IMR-90 (cell line): ENCODE measurements around the gene CEP41. TPM values are rescaled to one million over a fixed set of nuclear protein-coding genes. Genes with fewer than 3 reads are reported as not detected.
A peak's percentile ranks its signal among the peaks of the same experiment; 100 is the strongest.

Experiments
- ATAC-seq: fragments of 200-7000 bp; cut with Tn5 transposase; 2 replicates; pipeline ENCODE4 v1.9.1; 2020; ENCODE audit warnings: low read depth, mild to moderate bottlenecking, moderate library complexity
- BruUV-seq: library from RNA; stranded (reverse); fragments of 400-500 nt; replicated peaks from 2 replicates; lab custom pipeline; 2021; lab: Mats Ljungman, UMichigan
- CTCF ChIA-PET: fragments of 300-600 bp; formaldehyde crosslinking; extraction: SDS; loops from one replicate; lab custom pipeline; 2021; ENCODE audit warnings: antibody characterized with exemption; lab: Yijun Ruan, JAX
- POLR2A ChIA-PET: fragments of 300-600 bp; sonication (Branson Sonifier 250); formaldehyde crosslinking; loops from one replicate; lab custom pipeline; 2022; ENCODE audit warnings: antibody characterized with exemption; ENCODE audit not compliant: unreplicated experiment; lab: Charles Lee
- DNase-seq: peaks from one replicate; pipeline ENCODE4 v3.0.0; 2013
- H2AFZ ChIP-seq: replicated peaks from 2 replicates; pipeline ENCODE3; 2013; ENCODE audit warnings: low read length, mild to moderate bottlenecking; ENCODE audit not compliant: poor library complexity
- H2AK5ac ChIP-seq: 2 replicates; pipeline ENCODE4 v1.6.1; 2013; ENCODE audit warnings: low read depth, low read length, inconsistent platforms
- H2AK9ac ChIP-seq: replicated peaks from 2 replicates; pipeline ENCODE3; 2013; ENCODE audit warnings: mild to moderate bottlenecking, low read depth, low read length, moderate library complexity; ENCODE audit not compliant: poor library complexity
- H2BK120ac ChIP-seq: 2 replicates; pipeline ENCODE4 v1.6.1; 2013; ENCODE audit warnings: low read depth, low read length, inconsistent platforms
- H2BK15ac ChIP-seq: 3 replicates; pipeline ENCODE4 v1.6.1; 2013; ENCODE audit warnings: low read depth, low read length, inconsistent platforms
- H2BK20ac ChIP-seq: 2 replicates; pipeline ENCODE4 v1.6.1; 2013; ENCODE audit warnings: low read depth, mild to moderate bottlenecking, inconsistent platforms, low read length, moderate library complexity
- H2BK5ac ChIP-seq: 2 replicates; pipeline ENCODE4 v1.6.1; 2013; ENCODE audit warnings: mild to moderate bottlenecking, low read depth, low read length, inconsistent platforms; ENCODE audit not compliant: poor library complexity, severe bottlenecking
- H3K14ac ChIP-seq: replicated peaks from 2 replicates; pipeline ENCODE4 v1.6.1; 2013; ENCODE audit warnings: low read depth, low read length, inconsistent platforms
- H3K18ac ChIP-seq: 2 replicates; pipeline ENCODE4 v1.6.1; 2013; ENCODE audit warnings: low read depth, low read length, control low read depth
- H3K23ac ChIP-seq: 2 replicates; pipeline ENCODE4 v1.6.1; 2013; ENCODE audit warnings: low read depth, low read length, inconsistent platforms
- H3K27ac ChIP-seq: 2 replicates; pipeline ENCODE4 v1.5.1; 2013; ENCODE audit warnings: mild to moderate bottlenecking, control low read depth, low read length; ENCODE audit not compliant: insufficient read depth
- H3K27me3 ChIP-seq: 2 replicates; pipeline ENCODE4 v1.6.1; 2013; ENCODE audit warnings: low read length; ENCODE audit not compliant: control insufficient read depth, insufficient read depth
- H3K36me3 ChIP-seq: 2 replicates; pipeline ENCODE4 v1.6.1; 2013; ENCODE audit warnings: low read length, mixed read lengths; ENCODE audit not compliant: control insufficient read depth, insufficient read depth
- H3K4ac ChIP-seq: 2 replicates; pipeline ENCODE4 v1.6.1; 2013; ENCODE audit warnings: low read depth, low read length, inconsistent platforms
- H3K4me1 ChIP-seq: 2 replicates; pipeline ENCODE4 v1.6.1; 2013; ENCODE audit warnings: low read length, mixed read lengths; ENCODE audit not compliant: control insufficient read depth, insufficient read depth
- H3K4me2 ChIP-seq: 2 replicates; pipeline ENCODE4 v1.6.1; 2013; ENCODE audit warnings: low read depth, mild to moderate bottlenecking, control low read depth, low read length, moderate library complexity
- H3K4me3 ChIP-seq: 2 replicates; pipeline ENCODE4 v1.5.1; 2013; ENCODE audit warnings: low read depth, mild to moderate bottlenecking, control low read depth, low read length, moderate library complexity; ENCODE audit not compliant: insufficient read depth
- H3K56ac ChIP-seq: 2 replicates; pipeline ENCODE4 v1.6.1; 2013; ENCODE audit warnings: low read length, inconsistent platforms; ENCODE audit not compliant: insufficient read depth; ENCODE audit errors: extremely low read depth
- H3K79me1 ChIP-seq, 2 experiments: 2 replicates each; pipeline ENCODE4 v1.6.1; 2013; ENCODE audit warnings: low read length in 2 of 2, inconsistent platforms in 1 of 2, low read depth in 1 of 2
- H3K9ac ChIP-seq: 2 replicates; pipeline ENCODE4 v1.6.1; 2013; ENCODE audit warnings: low read depth, low read length, control low read depth
- H3K9me1 ChIP-seq: 2 replicates; pipeline ENCODE4 v1.6.1; 2013; ENCODE audit warnings: low read length, inconsistent platforms; ENCODE audit not compliant: insufficient read depth
- H3K9me3 ChIP-seq: 2 replicates; pipeline ENCODE4 v1.6.1; 2013; ENCODE audit warnings: low read length; ENCODE audit not compliant: control insufficient read depth, insufficient read depth
- H4K20me1 ChIP-seq: 2 replicates; pipeline ENCODE4 v1.6.1; 2013; ENCODE audit warnings: low read length, inconsistent platforms; ENCODE audit not compliant: insufficient read depth
- H4K5ac ChIP-seq: 2 replicates; pipeline ENCODE4 v1.6.1; 2013; ENCODE audit warnings: mild to moderate bottlenecking, low read depth, low read length, control low read depth
- H4K8ac ChIP-seq, 2 experiments: 2 replicates each; pipeline ENCODE4 v1.6.1; 2013; ENCODE audit warnings: low read depth in 2 of 2, low read length in 2 of 2, control low read depth in 1 of 2, inconsistent platforms in 1 of 2
- H4K91ac ChIP-seq: 2 replicates; pipeline ENCODE4 v1.6.1; 2013; ENCODE audit warnings: low read depth, low read length, inconsistent platforms; ENCODE audit not compliant: insufficient read depth
- BHLHE40 ChIP-seq: fragments of 150-350 bp; IDR thresholded peaks from 2 replicates; pipeline ENCODE4 v1.6.1; 2016; ENCODE audit warnings: mild to moderate bottlenecking, low read depth, low read length
- CEBPB ChIP-seq: IDR thresholded peaks from 2 replicates; pipeline ENCODE4 v1.6.1; 2012; ENCODE audit warnings: low read depth, low read length, improper control_type of control experiment
- CHD1 ChIP-seq: IDR thresholded peaks from 2 replicates; pipeline ENCODE4 v1.6.1; 2012; ENCODE audit warnings: low read depth, low read length, improper control_type of control experiment
- CTCF ChIP-seq: conservative IDR thresholded peaks from 2 replicates; pipeline ENCODE4 v1.5.1; 2012; ENCODE audit warnings: mild to moderate bottlenecking, low read depth, low read length, improper control_type of control experiment
- ELK1 ChIP-seq: fragments of 150-350 bp; IDR thresholded peaks from 2 replicates; pipeline ENCODE4 v1.6.1; 2016; ENCODE audit warnings: low read depth, mild to moderate bottlenecking, low read length, moderate library complexity, borderline replicate concordance
- FOS ChIP-seq: fragments of 150-350 bp; IDR thresholded peaks from 2 replicates; pipeline ENCODE4 v1.6.1; 2016; ENCODE audit warnings: low read depth, low read length
- MAZ ChIP-seq: IDR thresholded peaks from 2 replicates; pipeline ENCODE4 v1.6.1; 2012; ENCODE audit warnings: low read depth, mild to moderate bottlenecking, low read length, improper control_type of control experiment, moderate library complexity, borderline replicate concordance
- MXI1 ChIP-seq: IDR thresholded peaks from 2 replicates; pipeline ENCODE4 v1.6.1; 2012; ENCODE audit warnings: low read depth, mild to moderate bottlenecking, low read length, moderate library complexity, borderline replicate concordance
- NFE2L2 ChIP-seq: fragments of 150-350 bp; IDR thresholded peaks from 2 replicates; pipeline ENCODE4 v1.6.1; 2016; ENCODE audit warnings: low read depth, mild to moderate bottlenecking, low read length
- POLR2A ChIP-seq: IDR thresholded peaks from 2 replicates; pipeline ENCODE4 v1.6.1; 2012; ENCODE audit warnings: mild to moderate bottlenecking, low read depth, low read length
- RAD21 ChIP-seq: IDR thresholded peaks from 2 replicates; pipeline ENCODE4 v1.6.1; 2012; ENCODE audit warnings: low read length, improper control_type of control experiment
- RCOR1 ChIP-seq: IDR thresholded peaks from 2 replicates; pipeline ENCODE4 v1.6.1; 2012; ENCODE audit warnings: mild to moderate bottlenecking, low read length, improper control_type of control experiment; ENCODE audit not compliant: insufficient replicate concordance
- RFX5 ChIP-seq: IDR thresholded peaks from 2 replicates; pipeline ENCODE4 v1.8.0; 2012; ENCODE audit warnings: low read depth, mild to moderate bottlenecking, low read length, moderate library complexity
- USF2 ChIP-seq: fragments of 150-350 bp; IDR thresholded peaks from 2 replicates; pipeline ENCODE4 v1.6.1; 2017; ENCODE audit warnings: mild to moderate bottlenecking, antibody characterized with exemption, low read length, low read depth
- WGBS, 2 experiments: methylation state at CpG; one replicate each; pipeline versions ENCODE4 v1.1.5 to v1.1.7; 2013; ENCODE audit warnings: missing lambda C conversion rate in 2 of 2; ENCODE audit not compliant: insufficient read length in 1 of 2; ENCODE audit errors: extremely low coverage in 2 of 2; 5-methylcytosine and 5-hydroxymethylcytosine counted together
- dilution Hi-C: fragments of 300-500 bp; cut with HindIII; formaldehyde crosslinking; loops from one replicate; pipeline ENCODE4 v1.14.3; 2018; ENCODE audit warnings: low sequenced_read_pairs; ENCODE audit not compliant: unreplicated experiment
- in situ Hi-C: fragments of 300-500 bp; cut with MboI; formaldehyde crosslinking; loops from 3 replicates; pipeline ENCODE4 v1.14.3; 2019; ENCODE audit warnings: low sequenced_read_pairs, inconsistent platforms, mixed read lengths
- intact Hi-C: fragments of 100-400 bp; cut with micrococcal nuclease; formaldehyde crosslinking; loops from 2 replicates; pipeline ENCODE4 v1.10.0; 2022
- polyA plus RNA-seq, 3 experiments: library from polyadenylated mRNA; depleted of rRNA; stranded (reverse); fragments of >200 nt; gene quantifications; 2 replicates each; pipeline ENCODE4 v1.2.3, GENCODE V29; 2012; ENCODE audit warnings: low replicate concordance in 1 of 3
- total RNA-seq: library from RNA; depleted of rRNA; stranded (reverse); fragments of >200 nt; gene quantifications from 2 replicates; pipeline ENCODE4 v1.2.3, GENCODE V29; 2012

CEP41 gene
- total and polyA plus RNA-seq, 2 of the 4 experiments (the other 2 are of a cell fraction) = 12.2 to 21.9 TPM

GRCh38 chr7:130488392-130489139 is 47.8 kb upstream of the CEP41 start:
- H4K8ac ChIP-seq = peak overlapping the region in 1 of 2 experiments; percentile 20; a peak in 1 of 4 replicates
- WGBS, 2 experiments = no CpG with 5 or more reads among the region's 7 CpGs
- H3K27me3 ChIP-seq = peaks cover 5% of the 10 kb centered on the region
- H3K14ac ChIP-seq = 0 out of 2 replicates have a peak overlapping the region, but pooled peaks have one; percentile 1
- ChIA-PET CTCF (no interaction called here), POLR2A (interaction anchor here (0.6 kb wide), 1 partner anchor 9 kb away, joined by 4 read pairs; no protein-coding TSS in a partner anchor)
- no peak overlapping the region for H3K27ac ChIP-seq
- peak overlapping the region; percentile 1 for H2AFZ ChIP-seq
- H3K23ac ChIP-seq = no peak overlapping the region
- no peak overlapping the region for H2BK5ac ChIP-seq
- peaks cover 9% of the 10 kb centered on the region for H3K4me1 ChIP-seq
- H2BK20ac ChIP-seq = peak overlapping the region; percentile 30; the same call in 1 of the 2 replicates
- H2AK9ac ChIP-seq = no peak overlapping the region
- H3K4ac ChIP-seq = peak overlapping the region; percentile 24; the same call in 1 of the 2 replicates
- dilution Hi-C loops = no loop called here
- ATAC-seq (no peak), DNase-seq (no peak)
- no peak overlapping the region for H2AK5ac ChIP-seq
- intact Hi-C loops = loop anchor here (1.0 to 5.0 kb wide), 2 partner anchors 46 to 283 kb away; partner anchors contain the start of genes CEP41 and TMEM209
- H2BK15ac ChIP-seq = peak overlapping the region; percentile 15; the same call in 1 of the 3 replicates
- no peaks in the 10 kb centered on the region for H3K36me3 ChIP-seq
- no TSS peak for BruUV-seq
- no peak overlapping the region for H4K5ac ChIP-seq
- H3K4me2 ChIP-seq = no peak overlapping the region
- 0 out of 4 replicates have a peak, but pooled peaks cover 0 to 3% of the 10 kb centered on the region in 2 experiments for H3K79me1 ChIP-seq
- H3K9me3 ChIP-seq = no peaks in the 10 kb centered on the region
- H4K20me1 ChIP-seq = no peaks in the 10 kb centered on the region
- H3K9ac ChIP-seq = no peak overlapping the region
- H3K9me1 ChIP-seq = no peaks in the 10 kb centered on the region
- no peak overlapping the region for H3K4me3 ChIP-seq
- H2BK120ac ChIP-seq = 0 out of 2 replicates have a peak overlapping the region, but pooled peaks have one; percentile 14
- H3K18ac ChIP-seq = no peak overlapping the region
- peak overlapping the region; percentile 31; the same call in 1 of the 2 replicates for H4K91ac ChIP-seq
- peak overlapping the region; percentile 11; the same call in 1 of the 2 replicates for H3K56ac ChIP-seq
- in situ Hi-C loops = loop anchor here (10.0 kb wide), 1 partner anchor 414 kb away; the partner anchor contains the start of gene KLHDC10
- TF ChIP-seq RFX5 (no peak), MXI1 (no peak), RAD21 (no peak), MAZ (no peak), USF2 (no peak), NFE2L2 (no peak), RCOR1 (no peak), CHD1 (no peak), ELK1 (no peak), POLR2A (no peak), FOS (no peak), CTCF (no peak), BHLHE40 (no peak), CEBPB (no peak)
